Panc1 (cell line): ENCODE measurements around the gene CSDE1. TPM values are rescaled to one million over a fixed set of nuclear protein-coding genes. Genes with fewer than 3 reads are reported as not detected.

Experiments
- ATAC-seq: fragments of 200-7000 bp; cut with Tn5 transposase; 2 replicates; pipeline ENCODE4 v1.9.1; 2020; ENCODE audit warnings: mild to moderate bottlenecking, moderate library complexity
- BruUV-seq: library from RNA; stranded (reverse); fragments of 400-500 nt; replicated peaks from 2 replicates; lab custom pipeline; 2021; lab: Mats Ljungman, UMichigan
- CTCF ChIA-PET: fragments of 300-600 bp; sonication (Branson Sonifier 250); formaldehyde crosslinking; loops from one replicate; lab custom pipeline; 2022; ENCODE audit warnings: antibody characterized with exemption; lab: Charles Lee
- POLR2A ChIA-PET: fragments of 300-600 bp; sonication (Branson Sonifier 250); formaldehyde crosslinking; loops from one replicate; lab custom pipeline; 2022; ENCODE audit warnings: antibody characterized with exemption; lab: Charles Lee
- DNase-seq: peaks from one replicate; pipeline ENCODE4 v3.0.0-alpha.2; 2010; ENCODE audit warnings: low read depth, low spot score
- H3K27ac ChIP-seq: 2 replicates; pipeline ENCODE4 v1.5.1; 2011; ENCODE audit warnings: mild to moderate bottlenecking, low read length, inconsistent platforms
- H3K27me3 ChIP-seq: fragments of 200-500 bp; sonication (Bioruptor generic); 2 replicates; pipeline ENCODE4 v1.6.0; 2014; ENCODE audit warnings: low read length, inconsistent platforms; ENCODE audit not compliant: control insufficient read depth, insufficient read depth
- H3K36me3 ChIP-seq: fragments of 200-500 bp; sonication (Bioruptor generic); 2 replicates; pipeline ENCODE4 v1.5.1; 2014; ENCODE audit warnings: inconsistent platforms, mild to moderate bottlenecking, low read length, moderate library complexity; ENCODE audit not compliant: control insufficient read depth, insufficient read depth
- H3K4me1 ChIP-seq: 2 replicates; pipeline ENCODE4 v1.5.1; 2011; ENCODE audit warnings: inconsistent platforms, mild to moderate bottlenecking, low read length, moderate library complexity; ENCODE audit not compliant: control insufficient read depth, insufficient read depth
- H3K4me3 ChIP-seq, 2 experiments: 2 replicates each; pipeline ENCODE4 v1.5.1; 2011 to 2012; ENCODE audit warnings: low read depth in 2 of 2, low read length in 2 of 2, mild to moderate bottlenecking in 2 of 2, inconsistent platforms in 1 of 2, moderate library complexity in 1 of 2
- H3K9me3 ChIP-seq: fragments of 200-500 bp; sonication (Bioruptor generic); 2 replicates; pipeline ENCODE4 v1.5.1; 2014; ENCODE audit warnings: low read depth, mild to moderate bottlenecking, inconsistent platforms, low read length, moderate library complexity; ENCODE audit not compliant: control insufficient read depth, insufficient read depth
- POLR2AphosphoS5 ChIP-seq: IDR thresholded peaks from 2 replicates; pipeline ENCODE4 v1.6.1; 2012; ENCODE audit warnings: mild to moderate bottlenecking, low read depth, low read length, moderate library complexity
- SIN3A ChIP-seq: IDR thresholded peaks from 2 replicates; pipeline ENCODE4 v1.6.1; 2012; ENCODE audit warnings: low read depth, mild to moderate bottlenecking, low read length, moderate library complexity, borderline replicate concordance; ENCODE audit not compliant: insufficient read depth
- TCF7L2 ChIP-seq: IDR thresholded peaks from 2 replicates; pipeline ENCODE4 v1.6.1; 2011; ENCODE audit warnings: mild to moderate bottlenecking, low read depth, low read length, inconsistent platforms
- in situ Hi-C: cut with HindIII; loops from 2 replicates; pipeline ENCODE4 v1.10.0; 2016; ENCODE audit warnings: low sequenced_read_pairs, low pct_unique_long_range_greater_than_20kb
- intact Hi-C: fragments of 100-400 bp; cut with micrococcal nuclease; formaldehyde crosslinking; loops from one replicate; pipeline ENCODE4 v1.10.0; 2022; ENCODE audit not compliant: unreplicated experiment
- total RNA-seq: library from RNA; stranded (reverse); gene quantifications from one replicate; pipeline ENCODE4 v1.2.1, GENCODE V29; 2021; ENCODE audit not compliant: unreplicated experiment
- TF ChIP-seq, protein P1 (sequence below): fragments of 450-650 bp; IDR thresholded peaks from 2 replicates; pipeline ENCODE4 v1.5.1; 2017; ENCODE audit warnings: mild to moderate bottlenecking
- TF ChIP-seq, protein P2 (sequence below), 2 experiments: IDR thresholded peaks; 2 replicates each; pipeline ENCODE4 v1.6.1; 2011 to 2012; ENCODE audit warnings: low read depth in 2 of 2, control low read depth in 1 of 2, low read length in 1 of 2, mild to moderate bottlenecking in 1 of 2, moderate library complexity in 1 of 2; ENCODE audit not compliant: insufficient read depth in 1 of 2

CSDE1 gene
- total RNA-seq, 1 experiment from 2014 or later: 347 TPM

DNA sequence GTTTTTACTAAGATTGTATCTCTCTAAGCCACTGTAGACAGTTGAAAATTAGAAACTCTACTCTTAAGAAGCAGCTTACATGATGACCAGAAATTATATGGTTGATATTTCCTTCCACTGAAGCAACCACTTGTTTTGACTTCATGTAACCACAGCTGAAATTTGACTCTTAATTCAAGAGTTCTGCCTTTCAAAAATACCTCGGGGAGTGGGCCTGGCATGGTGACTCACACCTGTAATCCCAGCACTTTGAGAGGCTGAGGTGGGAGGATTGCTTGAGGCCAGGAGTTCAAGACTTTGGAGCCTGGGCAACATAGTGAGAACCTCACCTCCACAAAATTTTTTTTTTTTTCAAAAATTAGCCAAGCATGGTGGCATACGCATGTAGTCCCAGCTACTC is 66.7 kb downstream of the CSDE1 start:
- Histone ChIP-seq H3K27me3 (no peaks in the 10 kb centered on the region; the same call in none of the 2 replicates), H3K9me3 (no peaks in the 10 kb centered on the region), H3K4me3 (no peak overlapping the region), H3K4me1 (no peaks in the 10 kb centered on the region), H3K27ac (no peak overlapping the region), H3K36me3 (no peaks in the 10 kb centered on the region)
- DNase-seq (no peak), ATAC-seq (no peak)
- ChIA-PET POLR2A (no interaction called here), CTCF (no interaction called here)
- intact Hi-C loops: no loop called here
- no TSS peak for BruUV-seq
- in situ Hi-C loops: no loop called here
- TF ChIP-seq SIN3A (no peak), TCF7L2 (no peak), POLR2AphosphoS5 (no peak)
- TF ChIP-seq, protein P1, sequence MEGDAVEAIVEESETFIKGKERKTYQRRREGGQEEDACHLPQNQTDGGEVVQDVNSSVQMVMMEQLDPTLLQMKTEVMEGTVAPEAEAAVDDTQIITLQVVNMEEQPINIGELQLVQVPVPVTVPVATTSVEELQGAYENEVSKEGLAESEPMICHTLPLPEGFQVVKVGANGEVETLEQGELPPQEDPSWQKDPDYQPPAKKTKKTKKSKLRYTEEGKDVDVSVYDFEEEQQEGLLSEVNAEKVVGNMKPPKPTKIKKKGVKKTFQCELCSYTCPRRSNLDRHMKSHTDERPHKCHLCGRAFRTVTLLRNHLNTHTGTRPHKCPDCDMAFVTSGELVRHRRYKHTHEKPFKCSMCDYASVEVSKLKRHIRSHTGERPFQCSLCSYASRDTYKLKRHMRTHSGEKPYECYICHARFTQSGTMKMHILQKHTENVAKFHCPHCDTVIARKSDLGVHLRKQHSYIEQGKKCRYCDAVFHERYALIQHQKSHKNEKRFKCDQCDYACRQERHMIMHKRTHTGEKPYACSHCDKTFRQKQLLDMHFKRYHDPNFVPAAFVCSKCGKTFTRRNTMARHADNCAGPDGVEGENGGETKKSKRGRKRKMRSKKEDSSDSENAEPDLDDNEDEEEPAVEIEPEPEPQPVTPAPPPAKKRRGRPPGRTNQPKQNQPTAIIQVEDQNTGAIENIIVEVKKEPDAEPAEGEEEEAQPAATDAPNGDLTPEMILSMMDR: no peak
- TF ChIP-seq, protein P2, sequence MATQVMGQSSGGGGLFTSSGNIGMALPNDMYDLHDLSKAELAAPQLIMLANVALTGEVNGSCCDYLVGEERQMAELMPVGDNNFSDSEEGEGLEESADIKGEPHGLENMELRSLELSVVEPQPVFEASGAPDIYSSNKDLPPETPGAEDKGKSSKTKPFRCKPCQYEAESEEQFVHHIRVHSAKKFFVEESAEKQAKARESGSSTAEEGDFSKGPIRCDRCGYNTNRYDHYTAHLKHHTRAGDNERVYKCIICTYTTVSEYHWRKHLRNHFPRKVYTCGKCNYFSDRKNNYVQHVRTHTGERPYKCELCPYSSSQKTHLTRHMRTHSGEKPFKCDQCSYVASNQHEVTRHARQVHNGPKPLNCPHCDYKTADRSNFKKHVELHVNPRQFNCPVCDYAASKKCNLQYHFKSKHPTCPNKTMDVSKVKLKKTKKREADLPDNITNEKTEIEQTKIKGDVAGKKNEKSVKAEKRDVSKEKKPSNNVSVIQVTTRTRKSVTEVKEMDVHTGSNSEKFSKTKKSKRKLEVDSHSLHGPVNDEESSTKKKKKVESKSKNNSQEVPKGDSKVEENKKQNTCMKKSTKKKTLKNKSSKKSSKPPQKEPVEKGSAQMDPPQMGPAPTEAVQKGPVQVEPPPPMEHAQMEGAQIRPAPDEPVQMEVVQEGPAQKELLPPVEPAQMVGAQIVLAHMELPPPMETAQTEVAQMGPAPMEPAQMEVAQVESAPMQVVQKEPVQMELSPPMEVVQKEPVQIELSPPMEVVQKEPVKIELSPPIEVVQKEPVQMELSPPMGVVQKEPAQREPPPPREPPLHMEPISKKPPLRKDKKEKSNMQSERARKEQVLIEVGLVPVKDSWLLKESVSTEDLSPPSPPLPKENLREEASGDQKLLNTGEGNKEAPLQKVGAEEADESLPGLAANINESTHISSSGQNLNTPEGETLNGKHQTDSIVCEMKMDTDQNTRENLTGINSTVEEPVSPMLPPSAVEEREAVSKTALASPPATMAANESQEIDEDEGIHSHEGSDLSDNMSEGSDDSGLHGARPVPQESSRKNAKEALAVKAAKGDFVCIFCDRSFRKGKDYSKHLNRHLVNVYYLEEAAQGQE (IDR thresholded peaks at IDR 0.05; ENCODE audit: insufficient read depth in 1 of 2, low read depth in 2 of 2, low read length in 1 of 2): no peak

DNA sequence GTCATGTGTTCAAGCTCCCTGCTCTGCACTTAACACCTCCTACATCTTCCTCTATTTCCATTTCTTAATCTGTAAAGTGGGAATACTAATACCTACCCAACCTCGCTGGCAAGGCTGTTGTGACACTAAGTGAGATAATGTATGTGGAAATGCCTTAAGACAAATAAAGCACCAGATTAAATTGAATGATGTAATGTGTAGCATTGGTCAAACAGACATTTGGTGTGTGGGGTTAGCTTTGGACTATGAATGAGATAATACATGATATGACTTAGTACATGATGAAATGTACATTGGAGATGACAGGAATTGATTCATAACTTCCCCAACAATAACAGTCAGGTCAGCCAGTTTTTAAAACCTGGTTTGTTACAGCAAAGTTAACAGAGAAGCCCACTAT is 67.6 kb downstream of the CSDE1 start:
- H3K4me3 ChIP-seq: no peak overlapping the region
- TF ChIP-seq TCF7L2: no peak
- no peak for TF ChIP-seq SIN3A
- TF ChIP-seq, protein P2 (IDR thresholded peaks at IDR 0.05; ENCODE audit: insufficient read depth in 1 of 2, low read depth in 2 of 2, low read length in 1 of 2): no peak
- BruUV-seq: no TSS peak
- H3K27ac ChIP-seq: no peak overlapping the region
- H3K4me1 ChIP-seq: no peaks in the 10 kb centered on the region
- ATAC-seq: no peak
- no peaks in the 10 kb centered on the region for H3K9me3 ChIP-seq
- intact Hi-C loops (no loop called here), in situ Hi-C loops (no loop called here)
- ChIA-PET CTCF (no interaction called here), POLR2A (no interaction called here)
- DNase-seq: no peak
- H3K27me3 ChIP-seq: no peaks in the 10 kb centered on the region; the same call in none of the 2 replicates
- H3K36me3 ChIP-seq: no peaks in the 10 kb centered on the region
